A549 (cell line): ENCODE measurements around the gene METTL17. TPM values are rescaled to one million over a fixed set of nuclear protein-coding genes. Genes with fewer than 3 reads are reported as not detected.
A peak's percentile ranks its signal among the peaks of the same experiment; 100 is the strongest.

Experiments used
- CBX8 ChIP-seq: fragments of 200-600 bp; sonication (generic); IDR thresholded peaks from 2 replicates; pipeline ENCODE4 v1.6.1; 2016
- CHD2 ChIP-seq: fragments of 150-350 bp; IDR thresholded peaks from 2 replicates; pipeline ENCODE4 v1.6.1; 2014; ENCODE audit warnings: low read length; ENCODE audit not compliant: partially characterized antibody
- CHD4 ChIP-seq: fragments of 200-600 bp; sonication (generic); IDR thresholded peaks from 2 replicates; pipeline ENCODE4 v1.6.1; 2016; ENCODE audit warnings: antibody characterized with exemption, mild to moderate bottlenecking, borderline replicate concordance
- E2F6 ChIP-seq: IDR thresholded peaks from 2 replicates; pipeline ENCODE4 v1.6.1; 2012; ENCODE audit warnings: low read depth, borderline replicate concordance
- EHF ChIP-seq: fragments of 250-450 bp; sonication (Bioruptor Pico); IDR thresholded peaks from 2 replicates; pipeline ENCODE4 v1.5.0; 2020; ENCODE audit warnings: mild to moderate bottlenecking
- EHMT2 ChIP-seq: fragments of 200-600 bp; sonication (generic); IDR thresholded peaks from 2 replicates; pipeline ENCODE4 v1.6.1; 2016; ENCODE audit warnings: antibody characterized with exemption, low read depth, mild to moderate bottlenecking, moderate library complexity
- EP300 ChIP-seq, 2 experiments: fragments of >200 bp; sonication (Bioruptor Twin); formaldehyde crosslinking; IDR thresholded peaks; 2 replicates in 1 of 2; 3 replicates in 1 of 2; pipeline ENCODE4 v1.6.1; 2016 to 2017
- FOXS1 ChIP-seq: fragments of 250-450 bp; sonication (Bioruptor Pico); IDR thresholded peaks from 2 replicates; pipeline ENCODE4 v1.5.0; 2020; ENCODE audit warnings: mild to moderate bottlenecking, moderate library complexity
- GATA3 ChIP-seq: IDR thresholded peaks from 2 replicates; pipeline ENCODE4 v1.6.1; 2012; ENCODE audit warnings: borderline replicate concordance
- HEYL ChIP-seq: fragments of 250-450 bp; sonication (Bioruptor Pico); IDR thresholded peaks from 2 replicates; pipeline ENCODE4 v1.8.0; 2021; ENCODE audit warnings: mild to moderate bottlenecking, moderate library complexity
- HOXA7 ChIP-seq: fragments of 250-450 bp; sonication (Bioruptor Pico); IDR thresholded peaks from 2 replicates; pipeline ENCODE4 v1.5.0; 2020; ENCODE audit warnings: mild to moderate bottlenecking, moderate library complexity
- HOXB5 ChIP-seq: fragments of 250-450 bp; sonication (Bioruptor Pico); IDR thresholded peaks from 2 replicates; pipeline ENCODE4 v1.5.0; 2020; ENCODE audit warnings: mild to moderate bottlenecking, moderate library complexity
- JUN ChIP-seq, 2 experiments: fragments of >200 bp; sonication (Bioruptor Twin); formaldehyde crosslinking; IDR thresholded peaks; 2 replicates in 1 of 2; 3 replicates in 1 of 2; pipeline ENCODE4 v1.6.1; 2016 to 2017
- KDM1A ChIP-seq: fragments of 200-600 bp; sonication (generic); IDR thresholded peaks from 2 replicates; pipeline ENCODE4 v1.6.1; 2016; ENCODE audit warnings: low read depth, mild to moderate bottlenecking
- KDM5A ChIP-seq: fragments of 200-600 bp; sonication (generic); IDR thresholded peaks from 2 replicates; pipeline ENCODE4 v1.6.1; 2016; ENCODE audit warnings: antibody characterized with exemption, mild to moderate bottlenecking
- MAFK ChIP-seq: fragments of 450-650 bp; IDR thresholded peaks from 2 replicates; pipeline ENCODE4 v1.6.1; 2014; ENCODE audit not compliant: partially characterized antibody
- MYC ChIP-seq: IDR thresholded peaks from 2 replicates; pipeline ENCODE4 v1.6.1; 2012; ENCODE audit warnings: mild to moderate bottlenecking, inconsistent platforms, low read length, improper control_type of control experiment, borderline replicate concordance
- NFE2L2 ChIP-seq: fragments of 150-350 bp; conservative IDR thresholded peaks from 2 replicates; pipeline ENCODE4 v1.6.1; 2014; ENCODE audit warnings: low read length
- NPAS2 ChIP-seq: fragments of 250-450 bp; sonication (Bioruptor Pico); IDR thresholded peaks from 2 replicates; pipeline ENCODE4 v1.8.0; 2022; ENCODE audit warnings: mild to moderate bottlenecking, moderate library complexity, borderline replicate concordance
- POLR2A ChIP-seq: IDR thresholded peaks from 2 replicates; pipeline ENCODE4 v1.6.1; 2012; ENCODE audit warnings: mild to moderate bottlenecking, low read length
- POLR2AphosphoS2 ChIP-seq: conservative IDR thresholded peaks from 2 replicates; pipeline ENCODE4 v1.6.1; 2012; ENCODE audit warnings: low read length, improper control_type of control experiment, inconsistent platforms
- RCOR1 ChIP-seq: fragments of 150-350 bp; IDR thresholded peaks from 2 replicates; pipeline ENCODE4 v1.6.1; 2014; ENCODE audit warnings: antibody characterized with exemption, low read length, low read depth
- RNF2 ChIP-seq: fragments of 200-600 bp; sonication (generic); IDR thresholded peaks from 2 replicates; pipeline ENCODE4 v1.6.1; 2016; ENCODE audit warnings: low read depth, mild to moderate bottlenecking, antibody characterized with exemption, moderate library complexity, borderline replicate concordance
- SREBF2 ChIP-seq: fragments of 450-650 bp; IDR thresholded peaks from 2 replicates; pipeline ENCODE4 v1.6.1; 2014; ENCODE audit warnings: mild to moderate bottlenecking, moderate library complexity
- TFCP2L1 ChIP-seq: fragments of 250-450 bp; sonication (Bioruptor Pico); IDR thresholded peaks from 2 replicates; pipeline ENCODE4 v1.5.0; 2021; ENCODE audit warnings: mild to moderate bottlenecking
- USF2 ChIP-seq: fragments of 450-650 bp; IDR thresholded peaks from 2 replicates; pipeline ENCODE4 v1.6.1; 2014; ENCODE audit warnings: antibody characterized with exemption
- ZFP36 ChIP-seq: fragments of 450-650 bp; IDR thresholded peaks from 2 replicates; pipeline ENCODE4 v1.6.1; 2014; ENCODE audit warnings: borderline replicate concordance; ENCODE audit not compliant: partially characterized antibody
- polyA plus RNA-seq, 4 experiments: library from polyadenylated mRNA; depleted of rRNA in 3 of 4; stranded (reverse); fragments of >200 nt; fragmentation: RNase III in 1 of 4; extraction: RNeasy Plus Mini Kit Qiagen cat#74134 plus additional on column Dnase treatment in 1 of 4; gene quantifications; 2 replicates in 3 of 4; 3 replicates in 1 of 4; pipeline ENCODE4 v1.2.3, GENCODE V29; 2011 to 2017
- TF ChIP-seq, protein P1 (sequence below): fragments of 250-450 bp; sonication (Bioruptor Pico); IDR thresholded peaks from 2 replicates; pipeline ENCODE4 v1.5.0; 2020; ENCODE audit warnings: low read depth, mild to moderate bottlenecking, moderate library complexity
- TF ChIP-seq, protein P2 (sequence below): IDR thresholded peaks from 2 replicates; pipeline ENCODE4 v1.6.1; 2012
- TF ChIP-seq, protein P3 (sequence below): fragments of 150-350 bp; IDR thresholded peaks from 2 replicates; pipeline ENCODE4 v1.6.1; 2014; ENCODE audit warnings: low read depth, mild to moderate bottlenecking, low read length

The METTL17 gene
- polyA plus RNA-seq, 2 of the 4 experiments (the other 2 are of a cell fraction), result 81.4 to 116 TPM

DNA sequence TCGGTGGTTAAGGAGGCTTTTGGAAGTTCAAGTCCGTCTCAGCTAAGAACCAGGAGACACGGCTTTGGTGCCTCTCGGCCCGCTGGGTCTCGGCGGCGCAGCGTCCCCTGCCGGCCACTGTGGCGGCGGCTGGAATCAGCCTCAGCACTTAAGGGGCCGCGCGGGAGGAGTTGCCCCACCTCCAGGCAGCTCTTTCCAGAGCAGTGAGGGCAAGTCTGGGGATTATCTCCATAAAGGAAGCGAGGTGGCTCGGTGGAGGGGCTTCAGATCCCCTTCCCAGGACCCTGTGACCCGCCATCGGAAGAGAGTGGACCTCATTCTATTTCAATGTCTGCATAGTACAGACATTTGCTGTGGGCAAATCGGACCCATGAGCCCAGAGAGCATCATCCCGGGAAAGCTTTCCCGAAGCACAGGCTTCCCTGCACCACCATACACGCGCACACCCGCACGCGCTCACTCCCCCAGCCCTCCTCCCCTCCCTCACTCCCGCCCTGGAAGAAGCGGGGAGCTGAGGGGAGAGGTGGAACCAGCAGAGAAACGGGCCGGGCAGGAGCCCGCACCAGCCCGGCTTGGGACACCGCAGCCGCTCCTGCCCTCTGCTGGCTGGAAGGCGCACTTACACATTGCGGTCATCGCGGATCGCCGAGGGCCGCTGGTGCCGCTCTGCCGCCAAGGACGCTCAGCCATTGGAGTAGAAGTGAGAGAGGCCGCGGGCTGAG lies 18.6 kb upstream of the METTL17 start (continued):
- TF ChIP-seq, protein P1, sequence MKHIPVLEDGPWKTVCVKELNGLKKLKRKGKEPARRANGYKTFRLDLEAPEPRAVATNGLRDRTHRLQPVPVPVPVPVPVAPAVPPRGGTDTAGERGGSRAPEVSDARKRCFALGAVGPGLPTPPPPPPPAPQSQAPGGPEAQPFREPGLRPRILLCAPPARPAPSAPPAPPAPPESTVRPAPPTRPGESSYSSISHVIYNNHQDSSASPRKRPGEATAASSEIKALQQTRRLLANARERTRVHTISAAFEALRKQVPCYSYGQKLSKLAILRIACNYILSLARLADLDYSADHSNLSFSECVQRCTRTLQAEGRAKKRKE (CRISPR knock-in tag), result no peak
- TF ChIP-seq, protein P2, sequence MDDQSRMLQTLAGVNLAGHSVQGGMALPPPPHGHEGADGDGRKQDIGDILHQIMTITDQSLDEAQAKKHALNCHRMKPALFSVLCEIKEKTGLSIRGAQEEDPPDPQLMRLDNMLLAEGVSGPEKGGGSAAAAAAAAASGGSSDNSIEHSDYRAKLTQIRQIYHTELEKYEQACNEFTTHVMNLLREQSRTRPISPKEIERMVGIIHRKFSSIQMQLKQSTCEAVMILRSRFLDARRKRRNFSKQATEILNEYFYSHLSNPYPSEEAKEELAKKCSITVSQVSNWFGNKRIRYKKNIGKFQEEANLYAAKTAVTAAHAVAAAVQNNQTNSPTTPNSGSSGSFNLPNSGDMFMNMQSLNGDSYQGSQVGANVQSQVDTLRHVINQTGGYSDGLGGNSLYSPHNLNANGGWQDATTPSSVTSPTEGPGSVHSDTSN, result 0 out of 2 replicates have a peak, but pooled peaks have one; percentile 20
- TF ChIP-seq CHD2, result no peak
- no peak for TF ChIP-seq HEYL (CRISPR knock-in tag)
- no peak for TF ChIP-seq MAFK
- TF ChIP-seq SREBF2, result no peak
- no peak for TF ChIP-seq KDM1A
- no peak for TF ChIP-seq NFE2L2
- no peak for TF ChIP-seq CHD4
- no peak for TF ChIP-seq TFCP2L1 (CRISPR knock-in tag)
- no peak for TF ChIP-seq USF2
- peak in 1 of 2 experiments; percentile 51; a peak in 2 of 5 replicates for TF ChIP-seq JUN (IDR thresholded peaks at IDR 0.05)
- TF ChIP-seq GATA3, result 0 out of 2 replicates have a peak, but pooled peaks have one; percentile 13
- no peak for TF ChIP-seq FOXS1 (CRISPR knock-in tag)
- no peak for TF ChIP-seq POLR2AphosphoS2
- TF ChIP-seq RCOR1, result no peak
- TF ChIP-seq MYC, result no peak
- TF ChIP-seq POLR2A, result peak; percentile 47; the same call in 1 of the 2 replicates
- TF ChIP-seq RNF2, result no peak
- TF ChIP-seq EP300 (IDR thresholded peaks at IDR 0.05), result no peak
- TF ChIP-seq EHMT2, result no peak
- TF ChIP-seq HOXA7 (CRISPR knock-in tag), result no peak
- no peak for TF ChIP-seq ZFP36
- TF ChIP-seq, protein P3, sequence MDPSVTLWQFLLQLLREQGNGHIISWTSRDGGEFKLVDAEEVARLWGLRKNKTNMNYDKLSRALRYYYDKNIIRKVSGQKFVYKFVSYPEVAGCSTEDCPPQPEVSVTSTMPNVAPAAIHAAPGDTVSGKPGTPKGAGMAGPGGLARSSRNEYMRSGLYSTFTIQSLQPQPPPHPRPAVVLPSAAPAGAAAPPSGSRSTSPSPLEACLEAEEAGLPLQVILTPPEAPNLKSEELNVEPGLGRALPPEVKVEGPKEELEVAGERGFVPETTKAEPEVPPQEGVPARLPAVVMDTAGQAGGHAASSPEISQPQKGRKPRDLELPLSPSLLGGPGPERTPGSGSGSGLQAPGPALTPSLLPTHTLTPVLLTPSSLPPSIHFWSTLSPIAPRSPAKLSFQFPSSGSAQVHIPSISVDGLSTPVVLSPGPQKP, result no peak
- no peak for TF ChIP-seq EHF (CRISPR knock-in tag)
- no peak for TF ChIP-seq CBX8
- TF ChIP-seq HOXB5 (CRISPR knock-in tag), result no peak
- TF ChIP-seq NPAS2, result no peak
- TF ChIP-seq E2F6, result no peak
- TF ChIP-seq KDM5A, result peak; percentile 26; the same call in 1 of the 2 replicates
